ENCODE results near the gene DIO1.
"Not testable (repeated sequence)": the region's sequence is repeated elsewhere in the genome, so short reads cannot be mapped to it uniquely, and the experiment has no call there.

The DIO1 gene
- long read RNA-seq, donor 1, partial matches to known transcripts: 23 of 128 reads
- long read RNA-seq, donor 1, other reads (novel, unspliced or antisense): 105 of 128 reads
- long read RNA-seq, donor 2, partial matches to known transcripts: 0 of 1 reads
- long read RNA-seq, donor 2, other reads (novel, unspliced or antisense): 0 of 1 reads
- long read RNA-seq, donor 3: 0 reads
- long read RNA-seq, donor 4: 0 reads
- long read RNA-seq, donor 5: 0 reads
- long read RNA-seq, donor 6, partial matches to known transcripts: 0 of 1 reads
- long read RNA-seq, donor 6, other reads (novel, unspliced or antisense): 0 of 1 reads
- long read RNA-seq, donor 7, partial matches to known transcripts: 0 of 3 reads
- long read RNA-seq, donor 7, other reads (novel, unspliced or antisense): 0 of 3 reads
- long read RNA-seq, donor 8: 0 reads

GRCh38 chr1:53893999-53894636, at the start of gene DIO1:
Gene DIO1 (plus strand): TSS chr1:53894187. CDS start chr1:53894211, 24 bp downstream.
- DNase-seq: no peak

- no peak for DNase-seq
Measured at GRCh38 chr1:53847980-53848379, 46.0 kb upstream of the DIO1 start.

- no peak for DNase-seq
Measured at GRCh38 chr1:53850082-53850673, 43.8 kb upstream of the DIO1 start.

GRCh38 chr1:53851571-53852285, 42.3 kb upstream of the DIO1 start:
- peak; percentile 13 for DNase-seq

GRCh38 chr1:53860967-53861411, 33.0 kb upstream of the DIO1 start:
- peak; percentile 16 for DNase-seq

GRCh38 chr1:53862507-53862906, 31.5 kb upstream of the DIO1 start:
- no peak for DNase-seq

GRCh38 chr1:53868565-53868964, 25.4 kb upstream of the DIO1 start:
- no peak for DNase-seq

GRCh38 chr1:53869454-53870117, 24.4 kb upstream of the DIO1 start:
- DNase-seq: no peak

- no peak for DNase-seq
Measured at GRCh38 chr1:53871221-53871620, 22.8 kb upstream of the DIO1 start.

GRCh38 chr1:53871773-53872484, 22.1 kb upstream of the DIO1 start:
- DNase-seq: no peak

- DNase-seq: not testable (repeated sequence)
Measured at GRCh38 chr1:53875150-53875549, 18.8 kb upstream of the DIO1 start.

- DNase-seq: no peak
Measured at GRCh38 chr1:53878492-53879105, 15.4 kb upstream of the DIO1 start.

- not testable (repeated sequence) for DNase-seq
Measured at GRCh38 chr1:53881853-53882252, 12.1 kb upstream of the DIO1 start.

GRCh38 chr1:53883600-53883999, 10.4 kb upstream of the DIO1 start:
- DNase-seq: not testable (repeated sequence)

- no peak for DNase-seq
Measured at GRCh38 chr1:53888681-53889080, 5.3 kb upstream of the DIO1 start.

GRCh38 chr1:53889304-53890298, 4.4 kb upstream of the DIO1 start, which contains the start of gene YIPF1:
Gene YIPF1 (minus strand): TSS chr1:53889797. CDS start chr1:53888937, 860 bp downstream.
- peak; percentile 80 for DNase-seq

GRCh38 chr1:53890522-53890941, 3.5 kb upstream of the DIO1 start:
- no peak for DNase-seq

GRCh38 chr1:53891018-53891417, 3.0 kb upstream of the DIO1 start:
- no peak for DNase-seq

- no peak for DNase-seq
Measured at GRCh38 chr1:53891678-53892077, 2.3 kb upstream of the DIO1 start.

All from right kidney (tissue), 9 donors.